Caco-2 (cell line): ENCODE measurements around the gene PITRM1. TPM values are rescaled to one million over a fixed set of nuclear protein-coding genes. Genes with fewer than 3 reads are reported as not detected.
"Not testable (repeated sequence)": the region's sequence is repeated elsewhere in the genome, so short reads cannot be mapped to it uniquely, and the experiment has no call there.

Experiments used
- BruUV-seq: library from RNA; stranded (reverse); fragments of 400-500 nt; replicated peaks from 2 replicates; lab custom pipeline; 2021; lab: Mats Ljungman, UMichigan
- CTCF ChIA-PET: fragments of 300-600 bp; sonication (Branson Sonifier 250); formaldehyde crosslinking; loops from one replicate; lab custom pipeline; 2022; ENCODE audit warnings: antibody characterized with exemption; lab: Charles Lee
- POLR2A ChIA-PET: fragments of 300-600 bp; sonication (Branson Sonifier 250); formaldehyde crosslinking; loops from one replicate; lab custom pipeline; 2022; ENCODE audit warnings: antibody characterized with exemption; lab: Charles Lee
- DNase-seq, 2 experiments: peaks; one replicate each; pipeline versions ENCODE4 v3.0.0 to v3.0.0-alpha.2; 2020 to 2022
- H3K27me3 ChIP-seq: replicated peaks from 2 replicates; pipeline ENCODE4 v1.6.0; 2011; ENCODE audit warnings: low read length; ENCODE audit not compliant: control insufficient read depth, insufficient read depth
- H3K36me3 ChIP-seq: 2 replicates; pipeline ENCODE4 v1.5.1; 2011; ENCODE audit warnings: low read length; ENCODE audit not compliant: control insufficient read depth, insufficient read depth
- H3K4me1 ChIP-seq: fragments of 250-450 bp; sonication (Bioruptor Pico); 2 replicates; pipeline ENCODE4 v1.5.1; 2020; ENCODE audit warnings: mild to moderate bottlenecking
- H3K4me3 ChIP-seq: 2 replicates; pipeline ENCODE4 v1.5.1; 2011; ENCODE audit warnings: low read depth, mild to moderate bottlenecking, control low read depth, low read length
- H3K9me3 ChIP-seq: fragments of 250-450 bp; sonication (Bioruptor Pico); 2 replicates; pipeline ENCODE4 v1.5.1; 2020; ENCODE audit warnings: mild to moderate bottlenecking, moderate library complexity
- H3K27ac Mint-ChIP-seq: one replicate; pipeline ENCODE4 v1.8.0; 2022; ENCODE audit warnings: mixed read lengths; ENCODE audit not compliant: unreplicated experiment
- H3K27me3 Mint-ChIP-seq: one replicate; pipeline ENCODE4 v1.8.0; 2022; ENCODE audit warnings: mixed read lengths; ENCODE audit not compliant: insufficient read depth, unreplicated experiment
- H3K36me3 Mint-ChIP-seq: one replicate; pipeline ENCODE4 v1.8.0; 2022; ENCODE audit warnings: mild to moderate bottlenecking, mixed read lengths; ENCODE audit not compliant: insufficient read depth, unreplicated experiment
- H3K4me1 Mint-ChIP-seq: one replicate; pipeline ENCODE4 v1.8.0; 2022; ENCODE audit warnings: low read depth, mixed read lengths; ENCODE audit not compliant: unreplicated experiment
- H3K4me3 Mint-ChIP-seq: one replicate; pipeline ENCODE4 v1.8.0; 2022; ENCODE audit warnings: mild to moderate bottlenecking, moderate library complexity, mixed read lengths; ENCODE audit not compliant: unreplicated experiment
- H3K9me3 Mint-ChIP-seq: one replicate; pipeline ENCODE4 v1.8.0; 2022; ENCODE audit warnings: mixed read lengths; ENCODE audit not compliant: unreplicated experiment
- CTCF ChIP-seq, 2 experiments: fragments of 200-600 bp in 1 of 2; IDR thresholded peaks; 1 replicate in 1 of 2; 2 replicates in 1 of 2; pipeline versions ENCODE4 v1.5.1 to v1.8.0; 2011 to 2022; ENCODE audit warnings: antibody characterized with exemption in 1 of 2, control low read depth in 1 of 2, inconsistent platforms in 1 of 2, low read depth in 1 of 2, low read length in 1 of 2, mild to moderate bottlenecking in 1 of 2, moderate library complexity in 1 of 2; ENCODE audit not compliant: insufficient read depth in 1 of 2, severe bottlenecking in 1 of 2, unreplicated experiment in 1 of 2
- intact Hi-C: fragments of 100-400 bp; cut with micrococcal nuclease; formaldehyde crosslinking; loops from one replicate; pipeline ENCODE4 v1.10.0; 2022; ENCODE audit not compliant: unreplicated experiment
- total RNA-seq: library from RNA; stranded (reverse); gene quantifications from 2 replicates; pipeline ENCODE4 v1.2.3, GENCODE V29; 2022

The PITRM1 gene
- total RNA-seq, 1 experiment from 2014 or later, result 80.5 TPM

DNA sequence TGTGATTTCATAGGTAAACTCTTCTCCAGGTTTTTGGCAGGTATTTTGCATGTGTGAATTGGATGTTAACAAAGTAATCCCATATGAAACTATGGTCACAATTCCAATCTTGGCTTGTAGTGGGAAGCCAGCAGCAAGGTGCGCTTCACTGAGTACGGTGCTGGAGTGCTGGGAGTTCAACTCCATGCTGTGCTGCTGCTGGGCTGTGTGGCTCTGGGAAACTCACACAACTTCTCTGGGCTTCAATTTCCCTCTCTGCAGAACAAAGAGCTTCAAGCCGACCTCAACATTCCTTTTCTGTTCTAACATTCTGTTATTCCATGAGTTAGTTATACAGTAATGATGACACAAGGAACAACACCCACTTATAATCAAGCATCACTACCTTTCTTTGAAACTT, 18.2 kb upstream of the PITRM1 start:
- POLR2A ChIA-PET, result no interaction called here
- Histone ChIP-seq H3K4me3 (no peak overlapping the region), H3K9me3 (no peaks in the 10 kb centered on the region), H3K4me1 (no peaks in the 10 kb centered on the region), H3K36me3 (no peaks in the 10 kb centered on the region), H3K27me3 (no peaks in the 10 kb centered on the region)
- no peak for DNase-seq
- H3K4me1 Mint-ChIP-seq, result no peaks in the 10 kb centered on the region
- BruUV-seq, result no TSS peak
- no peaks in the 10 kb centered on the region for H3K27me3 Mint-ChIP-seq
- peaks cover 6% of the 10 kb centered on the region for H3K36me3 Mint-ChIP-seq
- H3K9me3 Mint-ChIP-seq, result no peaks in the 10 kb centered on the region
- no peak overlapping the region for H3K27ac Mint-ChIP-seq
- CTCF ChIA-PET, result no interaction called here
- no peak overlapping the region for H3K4me3 Mint-ChIP-seq
- no peak for TF ChIP-seq CTCF (IDR thresholded peaks at IDR 0.05; ENCODE audit: insufficient read depth in 1 of 2, low read depth in 1 of 2, low read length in 1 of 2, severe bottlenecking in 1 of 2, unreplicated experiment in 1 of 2)
- intact Hi-C loops, result no loop called here

- H3K27me3 Mint-ChIP-seq, result peaks cover 14% of the 10 kb centered on the region
- DNase-seq, H3K4me3 ChIP-seq, H3K4me3 Mint-ChIP-seq, H3K36me3 Mint-ChIP-seq, CTCF ChIA-PET, H3K4me1 ChIP-seq, H3K27me3 ChIP-seq, BruUV-seq, POLR2A ChIA-PET, H3K36me3 ChIP-seq, H3K9me3 ChIP-seq, H3K9me3 Mint-ChIP-seq, H3K27ac Mint-ChIP-seq, H3K4me1 Mint-ChIP-seq, intact Hi-C loops: not testable (repeated sequence)
Observed at GRCh38 chr10:3187229-3187628, 14.6 kb upstream of the PITRM1 start.

GRCh38 chr10:3186368-3186767, 13.8 kb upstream of the PITRM1 start:
- intact Hi-C loops, result no loop called here
- Mint-ChIP-seq H3K4me3 (no peak overlapping the region), H3K27me3 (peaks cover 19% of the 10 kb centered on the region), H3K9me3 (no peaks in the 10 kb centered on the region), H3K4me1 (no peaks in the 10 kb centered on the region), H3K27ac (no peak overlapping the region), H3K36me3 (no peaks in the 10 kb centered on the region)
- H3K4me1 ChIP-seq, result no peaks in the 10 kb centered on the region
- ChIA-PET POLR2A (no interaction called here), CTCF (no interaction called here)
- DNase-seq, result no peak
- H3K4me3 ChIP-seq, result no peak overlapping the region
- H3K9me3 ChIP-seq, result no peaks in the 10 kb centered on the region
- TF ChIP-seq CTCF (IDR thresholded peaks at IDR 0.05; ENCODE audit: insufficient read depth in 1 of 2, low read depth in 1 of 2, low read length in 1 of 2, severe bottlenecking in 1 of 2, unreplicated experiment in 1 of 2), result no peak
- no peaks in the 10 kb centered on the region for H3K36me3 ChIP-seq
- BruUV-seq, result no TSS peak
- no peaks in the 10 kb centered on the region for H3K27me3 ChIP-seq

DNA sequence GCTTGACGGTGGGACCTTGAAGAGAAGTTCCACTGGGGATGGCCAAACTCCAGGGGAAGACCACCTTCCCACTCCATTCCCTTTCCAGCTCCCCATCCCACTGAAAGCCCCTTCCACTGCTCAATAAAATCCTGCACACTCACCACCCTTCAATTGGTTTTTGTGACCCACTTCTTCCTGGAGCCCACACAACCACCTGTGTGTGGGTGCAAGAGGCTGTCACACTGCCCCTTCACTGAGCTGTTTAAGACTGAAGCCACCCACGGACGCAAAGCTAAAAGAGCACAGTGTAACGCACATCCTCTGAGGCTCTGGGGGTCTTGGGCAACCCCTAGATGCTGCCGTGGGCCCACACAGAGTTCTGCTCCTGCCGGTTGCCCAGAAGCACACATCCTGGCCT, 12.8 kb upstream of the PITRM1 start:
- H3K4me3 Mint-ChIP-seq, result no peak overlapping the region
- Histone ChIP-seq H3K4me3 (no peak overlapping the region), H3K4me1 (no peaks in the 10 kb centered on the region), H3K27me3 (no peaks in the 10 kb centered on the region), H3K9me3 (no peaks in the 10 kb centered on the region), H3K36me3 (no peaks in the 10 kb centered on the region)
- H3K4me1 Mint-ChIP-seq, result no peaks in the 10 kb centered on the region
- TF ChIP-seq CTCF (IDR thresholded peaks at IDR 0.05; ENCODE audit: insufficient read depth in 1 of 2, low read depth in 1 of 2, low read length in 1 of 2, severe bottlenecking in 1 of 2, unreplicated experiment in 1 of 2), result no peak
- intact Hi-C loops, result no loop called here
- ChIA-PET CTCF (no interaction called here), POLR2A (no interaction called here)
- no peaks in the 10 kb centered on the region for H3K36me3 Mint-ChIP-seq
- no TSS peak for BruUV-seq
- DNase-seq, result no peak
- no peak overlapping the region for H3K27ac Mint-ChIP-seq
- H3K9me3 Mint-ChIP-seq, result no peaks in the 10 kb centered on the region
- peaks cover 24% of the 10 kb centered on the region for H3K27me3 Mint-ChIP-seq
